NK-92 (cell line): Measurements from ENCODE around the gene HOXA11.

Experiments used
- DNase-seq: peaks from one replicate; lab custom pipeline; 2025; ENCODE audit not compliant: unreplicated experiment; lab: John Stamatoyannopoulos, UW

HOXA11 gene

DNA sequence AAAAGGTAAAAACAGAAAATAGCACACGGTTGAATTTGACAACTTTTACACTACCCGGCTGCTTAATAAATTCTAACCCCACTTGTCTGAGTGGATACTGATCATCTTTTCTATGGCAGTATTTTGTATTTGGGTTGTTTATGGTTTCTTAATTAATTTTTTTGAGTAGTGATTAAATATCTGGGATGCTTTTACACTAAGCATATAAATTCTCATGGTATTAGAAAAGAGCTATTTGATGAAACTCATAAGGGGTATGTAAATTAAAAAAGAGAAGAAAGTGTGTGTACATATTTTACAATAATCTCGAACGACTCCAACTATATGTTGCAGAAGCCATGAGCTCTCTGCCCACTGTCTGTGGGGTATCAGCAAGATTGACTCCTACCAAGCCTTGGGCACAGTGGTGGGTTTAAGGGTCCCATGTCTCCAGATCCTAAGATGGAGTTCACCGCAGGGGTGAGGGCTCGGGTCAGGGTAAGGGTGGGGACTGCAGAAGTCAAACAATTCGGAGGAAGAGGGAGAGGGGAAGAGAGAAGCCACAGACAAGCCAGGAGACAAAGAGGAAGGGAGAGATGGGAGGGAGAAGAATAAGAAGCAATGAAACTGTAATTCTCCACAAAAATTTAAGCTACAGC, 22.4 kb upstream of the HOXA11 start:
- DNase-seq: no peak

DNA sequence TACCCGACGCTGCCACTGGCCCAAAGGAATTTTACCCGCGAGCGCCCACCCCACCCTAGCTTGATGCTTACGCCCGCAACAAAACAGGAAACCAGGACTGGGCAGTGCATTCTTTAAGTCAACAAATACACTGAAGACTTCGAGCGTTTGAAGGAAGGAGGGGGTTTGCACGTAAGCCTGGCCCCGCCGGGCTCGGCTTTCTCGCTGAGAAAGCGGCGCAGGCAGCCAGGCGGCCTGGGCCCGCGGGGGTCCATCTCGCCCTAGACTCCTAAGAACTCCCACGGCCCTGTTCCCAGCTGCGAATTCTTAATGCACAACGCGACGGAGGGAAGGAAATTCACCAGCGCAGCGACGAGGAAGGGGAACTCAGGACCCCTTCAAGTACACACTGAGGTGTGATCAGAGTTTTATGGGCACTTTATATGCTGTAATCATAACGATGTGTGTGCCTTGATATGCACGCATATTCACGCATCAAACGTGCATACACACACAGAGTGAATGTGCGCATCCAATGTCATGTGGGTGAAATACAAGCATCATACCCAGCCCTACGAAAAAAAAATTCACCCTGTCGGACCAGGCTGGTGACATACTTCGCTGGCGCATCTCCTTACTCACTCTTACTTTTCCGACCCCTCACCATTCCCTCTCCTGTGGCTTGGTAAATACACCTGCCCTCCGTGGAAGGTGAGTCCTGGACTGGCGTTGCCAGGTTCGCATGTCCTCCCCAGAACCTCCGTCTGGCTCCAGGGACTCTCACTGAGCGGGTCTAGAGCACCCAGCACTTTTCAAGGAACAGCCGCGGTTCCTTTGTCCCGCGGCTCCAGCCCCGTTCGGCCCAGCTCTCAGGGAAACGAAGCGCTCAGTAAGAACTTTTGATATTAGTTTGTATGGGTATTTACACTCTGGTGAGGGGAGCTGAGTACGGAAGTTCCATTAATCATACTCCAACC, 20.6 kb upstream of the HOXA11 start:
- DNase-seq: no peak

- DNase-seq: no peak
Observed at GRCh38 chr7:27204851-27205322, 19.9 kb upstream of the HOXA11 start.

DNA sequence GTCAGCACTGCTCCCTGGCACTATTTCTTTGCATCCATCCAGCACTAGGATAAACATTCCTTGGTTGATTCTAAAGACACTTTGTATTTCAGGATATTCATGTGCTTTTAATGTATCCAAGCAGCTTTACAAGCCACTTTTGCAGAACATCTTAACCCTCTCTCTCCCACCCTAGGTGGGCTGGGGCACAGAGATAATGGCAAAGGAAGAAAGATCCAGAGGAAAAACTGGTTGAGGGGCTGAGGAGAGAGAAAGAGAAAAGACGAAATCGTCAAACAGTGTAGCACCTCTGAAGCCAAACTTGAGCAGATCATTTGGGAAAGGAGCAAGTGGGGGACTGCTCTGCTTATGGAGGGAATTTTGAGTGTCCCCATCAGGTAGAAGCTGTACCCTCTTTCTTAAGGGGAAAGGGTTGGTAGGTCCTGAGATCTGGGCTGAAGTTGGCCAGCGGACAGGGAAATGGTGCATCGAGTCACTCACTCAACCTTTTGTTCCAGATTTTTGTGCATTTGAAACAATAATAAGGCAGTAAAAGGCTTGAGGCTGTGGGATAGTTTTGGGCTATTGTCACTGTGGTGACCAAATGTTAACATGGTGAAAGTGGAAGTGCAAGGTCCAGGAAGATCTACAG, 19.0 kb upstream of the HOXA11 start:
- no peak for DNase-seq

- DNase-seq: no peak
Observed at GRCh38 chr7:27203365-27203953, 18.4 kb upstream of the HOXA11 start.

DNA sequence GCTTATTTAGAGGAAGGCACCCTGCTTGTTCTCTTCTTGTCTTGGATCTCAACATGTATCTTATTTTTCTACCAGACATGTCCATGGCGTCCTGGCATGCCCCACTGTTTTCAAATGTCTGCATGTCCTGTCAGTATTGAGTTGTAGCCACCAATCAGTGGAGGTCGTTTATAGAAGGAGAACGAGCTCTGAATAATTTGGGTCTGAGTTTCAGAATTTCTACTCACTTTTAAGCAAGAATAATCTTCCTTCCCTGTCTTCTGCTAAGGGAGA, 17.8 kb upstream of the HOXA11 start:
- no peak for DNase-seq

DNA sequence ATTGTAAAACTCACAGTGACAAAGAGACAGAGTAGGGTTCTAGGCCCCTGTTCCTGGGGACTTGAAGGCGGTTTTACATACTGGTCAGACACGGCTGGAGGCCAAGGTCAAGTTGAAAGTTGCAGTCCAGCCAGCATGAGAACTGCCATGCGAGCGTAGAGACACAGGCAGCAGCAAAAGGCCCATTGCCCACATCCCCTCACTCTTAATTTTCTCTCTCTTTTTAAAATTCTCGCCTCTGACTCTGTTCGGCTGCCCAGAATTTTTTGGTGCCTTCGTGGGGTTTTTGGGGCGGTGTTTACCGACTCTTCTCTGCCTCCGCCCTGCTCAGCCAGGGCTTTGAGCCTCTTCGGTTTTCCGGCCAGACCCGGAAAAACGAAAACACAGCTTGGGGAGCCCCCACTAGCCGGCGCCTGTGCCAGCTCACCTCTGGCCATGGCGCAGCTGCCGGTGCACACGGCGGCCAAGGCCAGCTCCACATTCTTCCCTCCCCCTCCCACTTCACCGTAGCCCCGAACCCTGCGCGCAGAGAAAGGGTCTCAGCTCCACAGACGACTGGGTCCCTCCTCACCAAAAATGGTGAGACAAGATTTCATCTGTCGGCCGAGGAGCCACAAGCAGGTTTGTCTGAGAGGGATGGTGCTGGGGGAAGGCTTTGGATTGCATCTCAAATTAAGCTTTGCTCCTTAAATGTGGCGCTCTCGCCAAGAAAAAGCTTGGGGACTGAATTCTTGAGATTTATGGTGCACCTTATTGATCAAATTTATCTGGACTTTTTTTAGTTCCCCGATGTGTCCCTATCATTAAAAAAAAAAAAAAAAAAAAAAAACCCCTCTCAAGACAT, 17.2 kb upstream of the HOXA11 start:
- no peak for DNase-seq

- DNase-seq: no peak
Observed at GRCh38 chr7:27201580-27202017, 16.6 kb upstream of the HOXA11 start.

DNA sequence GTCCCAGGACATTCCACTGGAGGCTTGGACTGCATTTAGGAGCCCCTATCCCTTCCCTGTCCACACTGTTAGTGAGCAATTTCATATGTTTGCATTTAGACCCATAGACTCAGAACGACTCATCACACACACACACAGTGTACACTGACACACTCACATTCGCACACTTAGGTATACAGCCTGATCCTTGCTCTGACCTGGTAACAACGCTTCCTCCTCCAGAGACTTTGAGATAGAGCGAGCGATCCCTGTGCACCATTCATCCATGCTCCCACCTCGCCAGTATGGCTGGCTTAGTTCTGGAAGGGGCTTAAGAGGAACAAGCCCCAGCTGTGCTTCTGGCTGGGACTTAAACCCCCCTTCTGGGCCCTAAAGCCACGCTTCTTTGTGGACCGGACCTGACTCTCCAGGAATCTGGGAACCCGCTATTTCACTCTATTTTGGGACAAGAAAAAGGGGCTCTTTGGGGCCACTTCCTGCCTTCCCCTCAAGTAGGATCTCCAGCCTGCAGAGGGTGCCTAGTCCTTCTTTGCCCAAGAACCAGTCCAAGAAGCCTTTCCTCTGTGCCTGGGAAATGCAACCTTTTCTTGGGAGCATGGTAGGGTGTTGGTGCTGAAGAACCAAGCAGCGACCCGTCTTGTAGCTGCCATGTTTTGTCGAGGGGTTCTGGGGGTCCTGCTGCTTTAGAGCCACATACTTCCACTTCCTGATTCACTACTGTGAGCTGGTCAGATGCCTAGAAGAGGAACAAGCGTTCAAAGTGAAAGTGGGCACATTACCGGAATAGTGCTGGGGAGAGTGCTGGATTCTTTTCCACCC, 15.9 kb upstream of the HOXA11 start:
- no peak for DNase-seq

DNA sequence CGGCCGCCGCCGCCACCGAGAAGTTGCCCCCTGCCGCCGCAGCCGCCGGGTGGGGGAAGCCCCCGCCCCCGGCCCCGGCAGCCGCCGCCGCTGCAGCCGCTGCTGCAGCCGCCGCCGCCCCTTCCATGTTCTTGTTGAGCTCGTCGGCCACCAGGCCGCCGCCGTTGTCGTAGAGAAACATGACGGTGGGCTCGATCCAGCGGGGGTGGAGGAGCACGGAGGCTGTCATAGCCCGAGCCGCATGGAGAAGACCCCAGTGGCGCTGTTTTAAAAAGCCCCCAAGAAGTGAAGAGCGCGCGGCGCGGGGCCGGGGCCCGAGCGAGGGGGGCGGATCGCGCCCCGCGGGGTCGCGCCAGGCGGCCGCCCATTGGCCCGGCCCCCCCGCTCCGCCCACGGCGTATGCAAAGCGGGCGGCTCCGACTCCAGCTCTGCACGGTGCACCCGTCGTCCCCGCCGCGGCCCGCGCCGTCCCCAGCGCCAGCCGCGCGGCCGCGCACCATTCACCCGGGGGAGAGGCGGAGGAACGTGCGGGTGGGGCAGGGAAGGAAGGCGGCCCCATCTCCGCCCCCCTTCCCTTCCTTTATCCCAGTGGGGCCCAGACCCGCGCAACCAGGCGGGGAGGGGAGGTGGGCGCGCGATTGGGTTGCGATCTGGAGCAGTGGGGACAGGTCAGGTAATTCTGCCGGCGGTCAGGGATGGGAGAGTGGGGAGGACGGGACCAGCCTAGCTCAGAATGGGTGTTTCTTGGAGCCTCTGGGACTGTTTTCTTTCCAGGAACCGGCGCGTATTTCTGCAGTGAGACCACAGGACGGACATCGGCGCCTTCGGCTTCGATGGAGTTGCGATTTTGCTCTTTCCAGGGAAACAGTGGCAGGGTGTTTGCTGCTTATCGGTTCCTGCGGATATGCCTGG, 15.1 kb upstream of the HOXA11 start, which contains the start of gene HOXA13:
Gene HOXA13 (minus strand): TSS at position 243 of the 912 bp plus-strand sequence. CDS start 14 bp downstream, at position 229.
- no peak for DNase-seq

GRCh38 chr7:27198871-27199801, 14.1 kb upstream of the HOXA11 start:
- no peak for DNase-seq

- no peak for DNase-seq
Observed at GRCh38 chr7:27198138-27198841, 13.3 kb upstream of the HOXA11 start.

GRCh38 chr7:27197137-27198042, 12.4 kb upstream of the HOXA11 start:
- DNase-seq: no peak

- no peak for DNase-seq
Observed at GRCh38 chr7:27196287-27196767, 11.3 kb upstream of the HOXA11 start.

- no peak for DNase-seq
Observed at GRCh38 chr7:27194686-27195379, 9.8 kb upstream of the HOXA11 start.
